GM12892 (cell line): ENCODE results near the gene CD81.

Source experiments
- POLR2A ChIP-seq: IDR thresholded peaks from 2 replicates; pipeline ENCODE4 v1.6.1; 2011; ENCODE audit warnings: low read depth, low read length, control low read depth
- POLR2AphosphoS5 ChIP-seq: IDR thresholded peaks from 2 replicates; pipeline ENCODE4 v1.6.1; 2011; ENCODE audit warnings: low read depth, low read length, control low read depth
- TAF1 ChIP-seq: IDR thresholded peaks from 2 replicates; pipeline ENCODE4 v1.6.1; 2011; ENCODE audit warnings: low read depth, mild to moderate bottlenecking, control low read depth, low read length, borderline replicate concordance

GRCh38 chr11:2383852-2384804 is 7.0 kb downstream of the CD81 start:
- no peak for TF ChIP-seq POLR2AphosphoS5
- no peak for TF ChIP-seq TAF1
- no peak for TF ChIP-seq POLR2A
